ENCODE data around the gene MTA1.

DNA sequence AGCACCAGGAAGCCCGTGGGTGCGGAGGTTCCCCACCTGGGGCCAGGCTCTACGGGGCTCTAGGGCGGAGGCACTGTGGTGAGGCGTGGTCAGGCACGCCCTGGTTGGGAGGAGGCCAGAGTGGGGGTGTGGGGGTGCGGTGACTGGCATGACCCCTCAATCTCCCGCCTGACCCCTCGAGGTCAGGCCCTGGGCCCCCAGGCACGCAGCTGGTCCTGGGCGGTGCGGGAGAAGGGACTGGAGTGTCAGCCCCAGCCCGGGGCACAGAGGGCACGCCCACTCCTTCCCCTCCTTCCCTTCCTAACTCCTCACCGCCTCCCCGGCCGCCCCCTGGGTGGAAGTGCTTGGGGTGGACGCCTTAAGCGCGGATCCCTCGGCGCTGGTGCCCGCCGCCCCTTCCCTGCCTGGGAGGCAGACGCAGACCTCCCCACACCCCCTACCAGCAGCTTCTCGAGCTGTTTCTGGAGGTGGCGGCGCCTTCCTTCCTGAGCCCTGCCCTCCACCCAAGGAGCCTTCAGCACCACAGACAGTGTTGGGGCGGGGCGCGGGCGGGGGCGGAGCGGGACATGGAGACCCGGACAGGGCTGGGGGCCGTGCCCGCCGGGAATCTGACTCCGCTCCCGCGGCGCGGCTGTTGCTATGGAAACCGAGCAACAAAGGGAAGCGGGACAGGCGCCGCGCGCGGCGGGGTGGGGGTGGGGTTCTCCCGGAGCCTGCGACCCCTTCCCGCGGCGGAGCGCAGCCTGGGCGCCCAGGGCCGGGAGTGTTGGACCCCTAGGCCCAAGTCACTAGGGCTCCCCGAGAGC is 54.3 kb downstream of the MTA1 start:
- TF ChIP-seq, protein P1, sequence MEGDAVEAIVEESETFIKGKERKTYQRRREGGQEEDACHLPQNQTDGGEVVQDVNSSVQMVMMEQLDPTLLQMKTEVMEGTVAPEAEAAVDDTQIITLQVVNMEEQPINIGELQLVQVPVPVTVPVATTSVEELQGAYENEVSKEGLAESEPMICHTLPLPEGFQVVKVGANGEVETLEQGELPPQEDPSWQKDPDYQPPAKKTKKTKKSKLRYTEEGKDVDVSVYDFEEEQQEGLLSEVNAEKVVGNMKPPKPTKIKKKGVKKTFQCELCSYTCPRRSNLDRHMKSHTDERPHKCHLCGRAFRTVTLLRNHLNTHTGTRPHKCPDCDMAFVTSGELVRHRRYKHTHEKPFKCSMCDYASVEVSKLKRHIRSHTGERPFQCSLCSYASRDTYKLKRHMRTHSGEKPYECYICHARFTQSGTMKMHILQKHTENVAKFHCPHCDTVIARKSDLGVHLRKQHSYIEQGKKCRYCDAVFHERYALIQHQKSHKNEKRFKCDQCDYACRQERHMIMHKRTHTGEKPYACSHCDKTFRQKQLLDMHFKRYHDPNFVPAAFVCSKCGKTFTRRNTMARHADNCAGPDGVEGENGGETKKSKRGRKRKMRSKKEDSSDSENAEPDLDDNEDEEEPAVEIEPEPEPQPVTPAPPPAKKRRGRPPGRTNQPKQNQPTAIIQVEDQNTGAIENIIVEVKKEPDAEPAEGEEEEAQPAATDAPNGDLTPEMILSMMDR (IDR thresholded peaks at IDR 0.05) = no peak
- TF ChIP-seq POLR2A (IDR thresholded peaks at IDR 0.05) = no peak

All from Peyer's patch (tissue), 4 donors.